HG02610 (cell line): Measurements from ENCODE around the gene DEDD.

Source experiments
- ATAC-seq: cut with Tn5 transposase; IDR thresholded peaks from one replicate; pipeline ENCODE4 v1.9.1; 2021; ENCODE audit warnings: mild to moderate bottlenecking, moderate library complexity; ENCODE audit not compliant: unreplicated experiment

DEDD gene

DNA sequence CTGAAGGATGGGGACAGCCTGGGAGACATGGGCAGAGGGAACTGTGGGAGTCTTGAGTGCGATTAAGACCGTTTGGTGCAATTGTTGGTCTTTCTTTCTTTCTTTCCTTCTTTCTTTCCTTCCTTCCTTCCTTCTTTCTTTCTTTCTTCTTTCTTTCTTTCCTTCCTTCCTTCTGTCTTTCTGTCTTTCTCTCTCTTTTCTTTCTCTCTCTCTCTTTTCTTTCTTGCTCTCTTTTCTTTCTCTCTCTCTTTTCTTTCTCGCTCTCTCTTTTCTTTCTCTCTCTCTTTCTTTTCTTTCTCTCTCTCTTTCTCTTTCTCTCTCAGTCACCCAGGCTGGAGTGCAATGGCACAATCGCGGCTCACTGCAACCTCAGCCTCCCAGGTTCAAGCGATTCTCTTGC is 37.2 kb downstream of the DEDD start:
- ATAC-seq = no peak

DNA sequence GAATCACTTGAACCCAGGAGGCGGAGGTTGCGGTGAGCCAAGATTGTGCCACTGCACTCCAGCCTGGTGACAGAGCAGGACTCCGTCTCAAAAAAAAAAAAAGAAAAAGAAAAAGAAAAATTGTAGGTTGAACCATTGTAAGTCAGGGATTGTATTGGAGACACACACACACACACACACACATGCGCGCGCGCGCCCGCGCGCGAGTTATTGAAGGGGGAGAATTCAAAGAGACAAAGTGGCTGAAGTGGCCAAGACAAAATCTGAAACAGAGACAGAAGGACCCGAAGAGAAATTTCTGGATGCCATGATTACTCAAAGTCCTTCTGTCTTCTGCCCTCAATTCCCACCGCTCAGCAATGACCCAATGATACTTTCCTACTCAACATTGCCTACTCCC is 38.0 kb downstream of the DEDD start:
- no peak for ATAC-seq

DNA sequence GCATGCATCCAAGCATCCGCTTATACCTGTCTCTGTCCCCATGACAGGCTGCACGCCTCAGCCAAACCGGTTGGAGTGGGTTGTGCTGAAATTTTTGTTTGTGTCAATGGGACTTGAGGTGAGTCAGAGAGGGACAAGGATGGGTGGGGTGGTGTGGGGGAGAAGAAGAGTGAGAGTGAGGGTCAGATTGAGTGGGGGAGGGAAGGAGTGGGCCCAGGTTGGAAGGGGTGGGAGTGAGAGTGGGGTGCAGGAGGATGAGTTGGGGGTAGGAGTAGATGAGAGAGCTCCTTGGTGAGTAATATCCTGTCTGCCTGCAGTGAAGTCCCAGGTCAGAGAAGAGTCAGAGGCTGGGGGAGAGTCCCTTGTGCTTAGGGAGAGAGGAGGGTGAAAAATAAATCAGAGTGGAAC is 39.8 kb downstream of the DEDD start:
- ATAC-seq = peak; percentile 40

DNA sequence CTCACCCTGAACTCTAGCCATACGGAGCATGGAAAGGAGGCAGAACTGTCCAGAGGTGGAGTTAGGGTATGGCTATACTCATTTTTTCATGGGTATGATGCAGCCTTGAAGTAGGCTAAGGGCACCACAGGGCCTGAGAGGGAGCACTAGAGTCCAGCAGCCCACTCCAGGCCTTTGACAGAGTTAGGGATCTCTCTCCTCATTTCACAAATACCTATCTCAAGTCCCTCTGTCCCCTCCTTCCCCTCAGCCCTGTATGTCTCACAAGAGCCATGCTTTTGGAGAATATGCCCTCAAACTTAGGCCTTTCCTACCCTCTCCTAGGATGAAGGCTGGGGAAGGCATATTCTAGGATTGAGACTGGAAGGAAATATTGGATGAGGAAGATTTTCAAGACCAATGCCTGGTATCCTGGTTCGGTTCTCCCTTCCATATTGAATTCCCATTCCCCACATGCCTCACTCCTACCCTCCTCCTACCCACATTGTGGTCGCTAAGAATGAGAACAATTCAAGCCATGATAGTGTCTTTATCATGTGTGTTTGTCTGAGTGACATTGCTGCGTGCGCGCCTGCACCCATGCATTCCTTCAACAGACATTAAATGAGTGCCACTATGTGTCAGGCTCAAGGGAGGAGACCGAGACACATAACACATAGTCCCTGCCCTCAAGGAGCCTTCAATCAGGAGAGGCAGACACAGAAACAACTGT is 40.5 kb downstream of the DEDD start:
- ATAC-seq = no peak

DNA sequence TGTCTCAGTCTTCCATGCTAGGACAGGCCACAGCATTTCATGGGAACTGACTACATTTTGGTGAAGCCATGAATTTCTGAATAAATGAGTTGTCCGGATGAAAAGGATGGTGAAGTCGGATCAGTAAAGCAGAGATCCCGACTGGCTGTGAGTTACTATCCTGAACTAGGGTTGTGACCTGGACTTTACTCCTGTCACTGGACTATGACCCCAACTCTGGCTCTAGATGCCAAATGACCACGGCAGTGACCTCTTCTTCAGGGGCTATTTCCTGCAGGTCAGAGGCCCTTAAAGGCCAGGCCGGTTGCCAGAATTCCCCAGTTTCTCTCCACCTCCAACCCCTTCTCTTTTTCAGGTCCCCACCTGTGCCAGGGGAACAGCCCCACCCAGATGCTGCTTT is 41.4 kb downstream of the DEDD start:
- no peak for ATAC-seq

DNA sequence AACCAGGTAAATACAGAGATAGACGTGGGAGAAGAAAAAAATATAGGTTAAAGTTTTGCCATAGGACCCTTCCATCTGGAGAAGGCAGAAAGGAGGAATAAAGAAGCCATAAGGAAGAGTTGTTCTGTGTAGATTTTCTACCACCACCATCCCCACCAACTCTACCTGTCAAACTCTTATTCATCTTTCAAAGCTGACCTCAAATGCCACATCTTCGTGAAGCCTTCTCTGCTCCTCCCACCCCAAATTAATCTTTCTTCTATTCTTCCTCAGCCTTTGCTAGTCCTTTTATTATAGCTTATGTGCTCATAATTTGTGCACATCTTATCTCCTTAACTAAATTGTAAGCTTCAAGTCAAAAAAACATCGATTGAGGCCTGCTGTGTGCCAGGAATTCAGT is 41.9 kb downstream of the DEDD start:
- no peak for ATAC-seq

DNA sequence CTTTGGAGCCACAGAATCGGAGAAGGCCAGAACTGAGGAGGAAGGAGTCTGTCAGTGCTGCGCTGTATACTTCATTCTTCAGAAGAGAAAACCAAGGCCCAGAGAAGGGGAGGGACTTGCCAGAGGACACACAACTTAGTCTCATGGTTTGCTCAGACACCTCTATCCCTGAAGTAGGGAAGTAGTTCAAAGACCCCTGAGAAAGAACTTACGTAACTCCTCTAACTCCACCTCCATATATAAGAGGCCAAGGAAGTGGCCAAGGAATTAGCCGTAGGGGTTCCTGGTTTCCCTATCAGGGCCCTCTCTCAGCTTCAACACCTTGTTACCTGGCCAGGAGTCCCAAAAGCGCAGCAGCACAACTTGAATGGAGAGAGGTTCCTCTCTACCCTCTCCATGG is 42.5 kb downstream of the DEDD start:
- ATAC-seq = no peak

DNA sequence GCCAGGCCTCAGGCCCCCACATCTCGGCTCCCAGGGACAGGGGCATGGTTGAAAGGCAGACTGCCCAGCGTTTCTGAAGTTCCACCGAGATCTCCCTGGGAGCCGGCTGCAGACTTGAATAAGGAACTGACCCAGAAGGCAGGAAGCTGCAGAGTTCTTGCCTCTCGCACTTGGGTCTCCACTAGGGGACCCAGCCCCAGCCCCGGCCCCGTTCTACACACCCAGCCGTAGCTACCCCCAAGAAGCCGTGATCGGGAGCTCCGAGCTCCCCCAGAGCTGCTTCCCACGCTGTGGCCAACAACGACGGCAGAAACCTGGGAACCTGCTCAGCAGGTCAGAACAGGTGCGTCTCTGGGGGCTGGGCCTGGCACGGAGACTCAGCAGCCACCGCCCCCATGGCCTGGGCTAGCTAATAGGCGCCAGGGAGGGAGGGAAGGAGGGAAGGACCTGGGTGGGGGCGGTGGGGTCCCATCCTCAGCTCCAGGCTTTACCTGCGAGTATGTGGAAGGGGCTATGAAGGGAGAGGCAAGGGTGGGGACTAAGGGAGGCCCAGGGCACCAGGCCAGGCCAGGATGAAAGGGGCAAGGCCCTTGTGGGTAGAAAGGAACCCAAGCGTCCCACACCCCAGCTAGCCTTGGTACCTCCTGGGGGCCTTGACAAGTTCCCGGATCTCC is 43.1 kb downstream of the DEDD start, which contains the start of gene NECTIN4:
Gene NECTIN4 (minus strand): TSS at position 308 of the 674 bp plus-strand sequence. CDS start 262 bp downstream, at position 46.
- no peak for ATAC-seq

DNA sequence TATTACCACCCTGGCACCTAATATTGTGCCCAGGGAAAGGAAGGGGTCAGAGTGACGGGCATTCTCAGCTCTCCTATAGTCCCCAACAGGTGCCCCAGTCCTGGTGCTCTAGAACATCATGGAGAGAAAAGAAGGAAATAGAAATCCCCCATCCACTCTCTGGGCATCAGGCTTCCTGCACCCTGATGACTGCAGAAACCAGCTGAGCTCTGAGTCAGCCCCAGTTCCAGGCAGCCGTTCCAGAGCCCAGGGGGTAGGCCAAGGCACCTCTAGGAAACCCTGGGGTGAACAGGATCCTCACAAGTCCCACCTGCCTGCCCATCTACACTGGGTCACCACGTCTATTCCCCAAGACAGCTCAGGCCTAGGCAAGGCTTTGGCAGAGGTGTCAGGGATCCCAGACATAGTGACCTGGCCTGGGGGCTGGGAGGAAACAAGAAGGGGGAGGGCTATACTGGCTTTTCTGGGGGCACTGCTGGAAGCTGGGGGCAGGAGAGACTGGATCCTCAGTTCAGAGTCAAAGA is 43.8 kb downstream of the DEDD start:
- ATAC-seq = no peak

DNA sequence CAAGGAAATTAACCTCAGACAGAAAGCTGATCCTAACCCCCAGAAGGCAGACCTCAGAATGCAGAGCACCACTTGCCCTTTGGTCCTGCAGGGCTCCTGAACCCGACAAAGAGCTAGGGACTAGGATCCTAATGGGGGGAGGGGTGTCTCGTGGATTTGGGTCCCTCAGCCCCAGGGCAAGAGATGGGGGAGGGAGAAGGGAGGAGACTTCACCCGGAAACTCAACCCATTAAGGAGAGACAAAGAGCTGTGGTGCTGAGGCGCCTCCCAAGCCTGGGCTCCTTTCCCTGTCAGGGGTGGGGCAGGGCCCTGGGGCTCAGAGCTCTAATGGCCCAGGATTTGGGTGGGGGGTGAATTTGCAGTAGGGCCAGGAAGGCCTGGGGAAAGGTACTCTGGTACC is 46.0 kb downstream of the DEDD start:
- no peak for ATAC-seq

DNA sequence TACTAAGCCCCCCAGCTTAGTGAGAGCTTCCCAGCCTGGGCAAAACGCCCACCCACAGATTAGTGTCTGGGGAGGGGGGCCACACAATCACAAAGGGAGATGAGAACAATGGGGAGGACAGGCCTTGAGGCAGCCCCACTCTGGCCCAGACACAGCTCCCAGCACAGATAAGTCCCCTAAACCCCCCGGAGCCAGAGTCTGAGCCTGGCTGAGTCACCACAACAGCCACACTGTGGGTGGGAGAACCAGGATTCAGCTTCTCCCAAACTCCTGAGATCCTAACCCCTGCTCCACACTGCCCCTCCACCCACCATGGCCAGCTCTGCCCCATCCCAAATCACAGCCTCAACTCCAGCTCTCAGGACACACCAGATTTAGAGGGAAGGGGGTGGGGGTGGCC is 47.3 kb downstream of the DEDD start:
- no peak for ATAC-seq

DNA sequence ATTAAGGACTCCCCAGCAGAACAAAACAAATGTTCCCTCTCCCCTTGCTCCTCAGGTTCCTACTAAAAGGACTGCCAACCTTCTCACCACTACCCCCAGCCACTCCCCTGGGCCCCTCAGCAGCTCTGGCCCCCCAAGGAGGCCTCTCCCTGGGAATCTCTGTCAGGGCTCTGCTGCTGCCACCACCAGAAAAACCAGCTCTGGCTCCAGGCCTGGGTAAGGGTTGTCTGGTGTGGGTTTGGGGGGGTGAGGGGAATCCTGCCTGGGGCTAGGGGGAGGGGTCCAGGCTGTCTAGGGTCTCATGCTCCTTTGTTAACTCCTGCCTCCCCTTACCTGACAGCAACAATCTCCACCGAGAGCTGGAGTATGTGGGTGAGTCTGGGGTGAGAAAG is 47.9 kb downstream of the DEDD start:
- no peak for ATAC-seq

DNA sequence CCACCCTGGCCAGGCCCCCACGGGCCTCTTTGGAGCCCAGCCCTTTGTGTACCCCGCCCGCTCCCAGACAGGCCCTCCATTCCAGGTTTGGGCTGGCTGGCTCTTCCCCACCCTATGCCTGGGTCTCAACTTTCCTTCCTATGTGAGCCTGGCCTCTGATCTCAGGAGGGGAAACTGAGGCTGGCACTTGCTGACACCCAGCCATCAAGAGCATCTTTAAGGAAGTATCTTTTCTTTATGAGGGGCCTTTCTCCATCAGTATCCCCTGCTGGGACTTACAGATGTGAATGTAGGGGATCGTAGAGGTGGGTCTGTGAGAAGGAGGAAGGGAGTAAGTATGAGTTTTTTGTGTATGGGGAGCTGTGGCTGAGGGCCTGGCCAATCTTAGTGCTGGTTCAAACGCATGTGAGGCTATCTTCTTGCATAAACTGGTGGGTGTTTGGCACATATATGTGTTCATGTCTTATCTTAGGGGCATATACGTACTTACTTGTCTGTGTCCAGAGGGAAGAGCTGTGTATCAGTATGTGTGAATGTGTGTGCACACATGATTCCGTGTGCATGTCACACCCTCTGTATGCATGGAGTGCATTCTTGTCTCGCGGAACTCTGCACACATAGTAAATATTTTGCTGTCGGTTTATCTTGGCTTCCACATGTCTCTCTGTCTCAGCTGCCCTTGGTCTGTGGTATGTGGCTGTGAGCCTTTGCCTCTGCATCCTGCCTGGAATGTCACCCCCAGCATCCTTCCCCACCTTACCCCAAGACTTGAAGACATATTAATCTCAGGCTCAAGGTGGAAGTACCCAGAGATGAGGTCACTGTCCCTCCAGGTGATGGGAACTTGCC is 48.5 kb downstream of the DEDD start:
- no peak for ATAC-seq

DNA sequence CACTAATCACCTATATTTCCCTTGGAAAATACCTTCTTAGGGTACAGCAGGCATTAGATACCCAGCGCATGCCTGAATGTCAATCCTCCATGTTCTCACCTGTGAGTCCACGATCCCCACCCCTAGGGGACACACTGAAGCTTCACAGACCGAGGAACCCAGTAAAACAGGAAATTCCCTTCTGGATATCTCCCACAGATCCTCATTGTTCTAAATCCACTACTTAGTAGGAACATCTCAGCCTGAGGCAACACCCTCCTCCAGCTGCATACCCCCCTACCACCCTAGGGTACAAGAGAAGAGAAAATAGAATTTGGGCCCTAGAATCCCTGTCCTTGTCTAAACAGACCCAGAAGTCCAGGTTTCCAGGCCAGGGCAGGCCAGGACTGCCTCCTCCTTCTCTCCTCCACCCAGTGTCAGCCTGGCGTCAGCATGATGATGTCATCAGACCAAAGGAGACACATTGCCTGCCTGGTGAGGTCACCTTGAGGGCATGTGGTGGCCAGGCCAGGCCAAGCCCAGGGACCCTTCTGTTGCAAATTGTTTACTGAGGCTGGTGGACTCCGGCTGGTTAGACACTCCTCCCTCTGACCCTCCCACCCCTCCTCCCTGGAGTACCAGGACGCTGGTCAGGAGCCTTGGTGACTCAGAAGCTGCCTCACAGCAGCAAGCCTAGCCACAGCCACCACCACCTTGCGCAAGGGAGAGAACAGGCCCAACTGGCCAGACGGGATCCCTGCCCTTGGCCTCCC is 49.3 kb downstream of the DEDD start:
- no peak for ATAC-seq

DNA sequence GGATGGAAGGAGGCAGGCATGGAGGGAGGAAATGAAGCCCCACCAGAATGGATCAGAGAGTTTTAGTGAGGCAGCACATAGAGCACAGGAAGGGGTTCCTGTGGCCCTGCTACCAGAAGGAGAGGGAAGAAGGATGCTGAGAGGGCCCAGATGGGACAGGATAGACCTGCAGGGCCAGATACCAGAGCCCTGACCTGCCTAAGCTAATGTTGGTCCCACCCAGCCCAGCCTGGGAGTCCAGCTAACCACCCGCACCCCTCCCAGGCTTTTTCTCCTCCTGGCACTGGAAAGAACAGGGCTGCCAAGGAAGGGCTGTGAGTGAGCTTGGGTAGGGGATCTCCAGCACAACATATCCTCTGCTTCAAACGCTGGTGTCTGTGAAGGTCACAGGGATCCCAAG is 50.0 kb downstream of the DEDD start:
- no peak for ATAC-seq

DNA sequence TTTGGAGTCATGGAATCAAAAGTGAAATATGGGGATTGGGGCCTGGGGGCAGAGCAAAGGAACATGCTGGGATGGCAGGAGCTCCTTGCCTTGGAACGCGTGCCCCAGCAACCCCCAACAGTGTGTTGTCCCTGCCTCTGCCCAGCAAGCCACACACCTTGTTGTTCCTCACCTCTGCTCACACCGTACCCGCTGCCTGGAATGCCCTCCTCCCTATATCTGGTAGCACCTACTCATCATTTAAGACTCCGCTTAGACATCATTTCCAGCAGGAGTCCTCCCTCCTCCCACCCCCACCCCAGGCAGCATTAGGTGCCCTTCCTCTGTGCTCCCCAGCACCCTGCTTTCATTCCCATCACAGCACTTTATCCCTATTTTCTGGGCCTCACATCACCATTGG is 50.9 kb downstream of the DEDD start:
- ATAC-seq = no peak

DNA sequence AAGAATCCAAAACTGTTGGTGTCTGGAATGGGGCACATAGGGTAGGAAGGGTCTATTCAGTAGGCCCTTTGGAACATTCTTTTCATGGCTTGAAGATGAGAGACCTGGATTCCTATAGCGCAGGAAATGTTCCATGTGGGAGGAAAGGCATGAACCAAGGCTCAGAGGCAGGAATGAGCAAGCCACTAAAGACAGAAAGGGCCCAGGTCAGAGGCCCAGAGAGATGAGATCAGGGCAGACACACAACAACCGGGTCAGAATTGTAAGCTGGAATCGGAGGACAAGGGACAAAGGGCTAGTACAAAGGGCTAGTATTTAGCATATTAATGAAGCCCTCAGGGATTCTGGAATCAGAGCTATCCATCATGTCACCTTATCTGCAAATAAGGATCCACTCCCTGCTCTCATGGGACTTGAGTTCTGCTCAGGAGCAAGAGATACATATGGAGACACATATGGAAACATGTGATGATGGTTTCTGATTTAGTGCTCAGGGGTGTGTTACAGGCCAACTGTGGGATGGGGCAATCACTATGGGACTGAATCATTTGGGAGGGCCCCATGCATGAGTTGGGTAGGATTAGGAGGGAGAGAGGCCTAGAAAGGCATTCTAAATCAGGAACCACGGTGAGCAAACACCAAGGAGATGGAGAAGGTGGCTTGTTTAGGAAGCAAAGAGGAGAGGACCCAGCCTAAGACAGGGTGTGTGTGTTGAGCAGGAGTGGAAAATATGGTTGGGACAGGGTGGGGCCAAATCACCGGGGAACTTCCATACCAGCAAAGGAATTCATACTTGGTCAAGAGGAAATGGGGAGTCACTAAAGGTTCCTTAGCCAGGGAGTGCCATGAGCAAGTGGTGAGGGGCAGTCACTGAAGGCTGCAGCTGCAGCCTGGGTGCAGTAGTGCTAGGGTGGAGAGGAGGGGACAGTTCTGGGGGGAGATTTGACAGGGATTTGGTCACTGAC is 51.7 kb downstream of the DEDD start:
- ATAC-seq = no peak

DNA sequence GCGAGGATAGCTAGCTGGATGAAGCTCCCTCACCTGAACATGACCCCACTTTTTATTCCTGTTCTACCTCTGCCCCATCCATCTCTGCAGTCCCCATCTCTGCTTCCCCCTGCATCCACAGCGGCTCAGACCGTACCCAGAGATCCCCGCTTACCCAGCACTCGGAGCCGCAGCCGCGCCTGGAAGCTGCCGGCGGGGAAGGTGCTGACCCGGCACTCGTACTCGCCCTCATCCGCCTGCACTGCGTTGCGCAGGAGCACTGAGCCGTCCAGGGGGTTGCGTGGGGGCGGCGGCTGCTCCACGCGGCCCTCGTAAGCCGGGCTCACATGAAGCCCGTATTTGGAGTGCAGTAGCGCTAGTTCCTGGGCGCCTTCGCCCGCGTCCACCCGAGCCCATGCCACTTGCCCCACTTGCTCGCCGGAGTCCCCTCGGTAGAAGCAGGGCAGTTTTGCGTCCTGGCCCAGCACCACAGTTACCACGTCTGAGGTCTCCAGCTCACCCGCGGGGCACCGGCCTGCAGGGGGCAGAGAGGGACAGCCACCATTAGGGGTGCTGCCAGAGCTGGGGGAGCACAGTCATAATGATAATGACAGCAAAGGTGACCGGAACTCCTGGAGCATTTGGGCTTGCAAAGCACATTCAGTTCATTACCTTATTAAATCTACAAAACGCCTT is 52.9 kb downstream of the DEDD start:
- no peak for ATAC-seq

DNA sequence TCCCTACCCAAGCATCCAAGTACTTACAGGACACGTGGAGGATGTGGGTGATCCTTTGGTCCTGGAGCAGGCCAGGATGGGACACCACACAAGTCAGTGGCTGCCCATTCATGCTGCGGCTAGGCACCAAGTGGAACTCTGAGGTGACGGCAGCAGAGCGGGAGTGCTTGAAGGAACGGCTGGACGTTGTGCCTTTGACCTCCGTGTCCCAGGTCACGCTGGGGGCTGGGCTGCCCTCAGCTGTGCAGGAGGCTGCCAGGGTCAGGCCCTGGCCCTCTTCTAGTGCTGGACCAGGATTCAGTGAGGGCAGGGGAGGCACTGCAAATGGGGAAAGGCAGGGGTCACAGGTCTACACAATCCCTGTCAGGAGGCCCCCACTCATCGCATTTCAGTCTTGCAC is 55.0 kb downstream of the DEDD start:
- ATAC-seq = no peak
